GM21576 (cell line): ENCODE measurements around the gene ATP6V0A4.
"Not testable (repeated sequence)": the region's sequence is repeated elsewhere in the genome, so short reads cannot be mapped to it uniquely, and the experiment has no call there.

Experiments used
- ATAC-seq: cut with Tn5 transposase; IDR thresholded peaks from one replicate; pipeline ENCODE4 v1.9.1; 2021; ENCODE audit warnings: mild to moderate bottlenecking, moderate library complexity; ENCODE audit not compliant: unreplicated experiment

Gene ATP6V0A4

DNA sequence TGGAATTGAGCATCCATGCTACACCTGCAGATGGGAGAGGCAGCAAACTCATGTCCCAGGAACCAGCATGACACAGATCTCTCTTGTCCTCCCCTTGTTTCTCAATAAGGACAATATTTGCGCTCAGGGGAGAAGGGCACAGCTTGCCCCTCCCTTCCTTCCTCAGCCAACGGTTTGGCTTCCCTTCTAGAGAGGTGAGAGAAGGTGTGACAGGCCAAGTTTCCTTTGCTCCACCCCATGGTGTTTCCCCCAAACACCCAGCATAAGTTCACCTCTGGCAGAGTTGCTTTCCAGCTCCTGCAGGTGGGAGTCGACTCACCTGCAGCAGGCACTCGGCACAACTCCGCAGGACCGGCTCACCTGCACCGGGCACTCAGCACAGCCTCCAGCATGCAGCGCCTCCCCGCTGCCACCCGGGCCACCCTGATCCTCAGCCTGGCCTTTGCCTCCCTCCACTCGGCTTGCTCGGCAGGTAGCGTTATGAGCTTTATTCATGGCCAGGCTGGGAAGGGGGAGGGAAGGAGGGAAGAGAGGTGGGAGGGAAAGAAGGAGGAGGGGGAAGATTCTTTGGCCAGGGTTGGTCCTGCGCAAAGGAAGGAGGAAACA, at the start of gene ATP6V0A4, which contains the start of gene TMEM213:
Gene ATP6V0A4 (minus strand): TSS at position 482 of the 606 bp plus-strand sequence. CDS start 26,949 bp downstream, outside the sequence.
Gene TMEM213 (plus strand): TSS at position 280 of the 606 bp plus-strand sequence. CDS start 111 bp downstream, at position 391.
- no peak for ATAC-seq

- ATAC-seq, result no peak
Measured at GRCh38 chr7:138845711-138846110, 47.7 kb upstream of the ATP6V0A4 start.

GRCh38 chr7:138843632-138844580, 45.9 kb upstream of the ATP6V0A4 start:
- ATAC-seq, result no peak

DNA sequence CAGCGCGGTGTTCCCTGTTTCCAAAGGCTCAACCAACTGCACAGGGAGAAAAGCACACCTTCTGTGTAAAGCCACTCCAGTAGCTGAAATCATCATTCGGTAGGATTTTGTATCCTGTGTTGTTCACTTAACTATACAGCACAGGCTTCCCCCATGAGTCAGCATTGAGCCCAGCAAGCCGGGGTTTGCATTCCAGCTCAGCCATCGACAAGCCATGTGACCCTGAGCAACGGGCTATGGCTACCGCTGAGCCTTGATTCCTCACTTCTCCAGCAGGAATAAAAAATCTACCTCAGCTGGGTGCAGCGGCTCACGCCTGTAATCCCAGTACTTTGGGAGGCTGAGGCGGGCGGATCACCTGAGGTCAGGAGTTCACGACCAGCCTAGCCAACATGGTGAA, 44.1 kb upstream of the ATP6V0A4 start:
- no peak for ATAC-seq

DNA sequence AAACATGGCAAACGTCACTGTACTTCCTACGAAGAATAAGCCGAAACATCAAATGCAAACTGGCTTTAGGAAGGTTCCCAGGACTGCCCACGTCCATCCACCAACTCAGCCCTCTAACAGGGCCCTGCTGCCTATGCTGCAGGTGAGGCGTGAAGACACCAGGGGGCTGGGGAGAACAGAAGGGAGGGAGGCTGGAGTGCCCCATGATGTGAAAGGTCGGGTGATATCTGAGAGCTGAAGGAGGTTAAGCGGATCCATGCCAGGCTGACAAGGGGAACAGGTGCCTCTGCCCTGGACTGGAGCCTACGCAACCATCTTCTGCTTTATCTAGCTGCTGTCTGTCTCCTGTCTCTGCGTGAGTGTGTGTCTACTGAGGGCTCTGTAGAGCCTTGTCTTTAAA, 40.2 kb upstream of the ATP6V0A4 start:
- ATAC-seq, result no peak

- ATAC-seq, result no peak
Measured at GRCh38 chr7:138837627-138838026, 39.6 kb upstream of the ATP6V0A4 start.

DNA sequence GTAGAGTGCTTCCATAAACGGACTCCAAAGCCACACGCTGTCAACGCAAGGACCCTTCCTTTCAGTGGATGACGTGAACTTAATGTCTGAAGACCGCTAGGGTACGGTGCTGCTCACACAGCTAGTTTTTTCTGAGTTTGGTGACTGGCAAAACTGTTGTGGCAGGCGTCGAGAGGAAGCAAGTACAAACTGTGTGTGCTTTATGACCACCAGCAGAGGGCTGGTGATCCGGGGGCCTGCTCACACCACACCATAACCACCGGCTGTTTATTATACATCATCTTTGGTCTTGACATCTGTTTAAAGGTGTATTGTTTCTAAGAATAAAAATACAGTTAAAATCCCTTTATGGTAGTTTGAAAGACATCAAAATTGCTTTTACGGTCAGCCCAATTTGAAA, 37.1 kb upstream of the ATP6V0A4 start:
- ATAC-seq, result no peak

DNA sequence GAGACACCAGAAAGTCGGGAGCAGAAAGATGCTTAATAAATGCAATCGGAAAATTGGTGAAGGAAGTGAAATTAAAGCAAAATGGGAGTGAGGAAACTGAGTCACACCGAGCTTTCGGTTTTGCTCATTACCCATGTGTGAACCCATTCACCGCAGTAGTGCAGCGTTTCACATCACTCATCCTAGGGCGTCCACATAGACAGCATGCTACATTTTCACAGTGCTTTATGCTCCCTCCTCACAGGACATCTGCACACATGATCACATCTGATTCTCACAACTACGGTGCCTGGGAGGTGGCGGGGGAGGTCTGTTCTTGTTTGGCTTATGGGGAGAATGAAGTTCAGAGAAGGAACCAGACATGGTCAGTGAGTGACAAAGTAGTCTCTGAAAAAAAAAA, 36.6 kb upstream of the ATP6V0A4 start:
- no peak for ATAC-seq

DNA sequence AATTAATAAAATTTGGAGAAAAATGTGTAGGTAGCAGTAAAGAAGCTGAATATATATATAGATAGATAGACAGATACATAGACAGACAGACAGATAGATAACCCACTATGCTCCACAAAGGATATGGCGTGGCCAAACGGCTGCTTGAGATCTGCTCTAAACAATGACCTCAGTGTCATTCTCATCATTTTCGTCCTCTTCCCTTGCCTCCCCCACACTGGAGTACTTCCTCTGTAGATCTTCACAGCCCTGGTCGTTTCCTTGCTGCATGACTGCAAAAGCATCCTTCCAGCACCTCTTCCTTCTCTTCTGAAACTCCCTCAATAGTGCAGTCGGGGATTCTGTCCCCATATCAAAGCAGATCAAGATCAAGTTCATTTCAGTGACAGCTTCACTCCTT, 35.6 kb upstream of the ATP6V0A4 start:
- ATAC-seq, result no peak

- ATAC-seq, result no peak
Measured at GRCh38 chr7:138832966-138833365, 35.0 kb upstream of the ATP6V0A4 start.

DNA sequence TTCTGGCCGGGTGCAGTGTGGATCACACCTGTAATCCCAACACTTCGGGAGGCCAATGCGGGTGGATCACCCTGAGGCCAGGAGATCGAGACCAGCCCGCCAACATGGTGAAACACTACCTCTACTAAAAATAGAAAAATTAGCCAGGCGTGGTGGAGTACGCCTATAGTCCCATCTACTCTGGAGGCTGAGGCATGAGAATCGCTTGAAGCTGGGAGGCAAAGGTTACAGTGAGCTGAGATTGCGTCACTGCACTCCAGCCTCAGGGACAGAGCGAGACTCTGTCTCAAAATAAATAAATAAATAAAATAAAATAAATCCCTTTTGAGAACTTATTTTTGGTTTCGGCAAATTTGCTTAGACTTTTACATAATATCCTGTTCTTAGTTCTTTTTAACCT, 31.3 kb upstream of the ATP6V0A4 start:
- no peak for ATAC-seq

DNA sequence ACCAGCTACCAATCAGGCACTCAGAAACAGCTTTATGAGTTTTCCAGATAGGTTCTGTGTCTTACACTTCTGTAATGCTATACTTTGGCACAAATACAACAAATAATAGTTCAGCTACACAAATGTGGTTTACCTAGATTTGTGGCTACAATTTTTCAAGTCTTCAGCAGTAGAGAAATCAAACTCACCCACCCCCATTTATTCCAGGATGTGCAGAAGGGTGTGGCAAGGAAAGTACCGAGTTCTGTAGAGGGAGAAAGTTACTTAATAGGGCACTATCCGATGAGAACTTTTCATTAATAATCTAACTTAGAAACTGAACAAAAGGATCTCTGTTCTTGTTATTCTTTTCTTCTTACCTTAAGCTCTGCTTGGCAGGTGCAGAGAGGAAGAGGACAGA, 30.3 kb upstream of the ATP6V0A4 start:
- ATAC-seq, result no peak

- no peak for ATAC-seq
Measured at GRCh38 chr7:138825049-138825721, 27.2 kb upstream of the ATP6V0A4 start.

DNA sequence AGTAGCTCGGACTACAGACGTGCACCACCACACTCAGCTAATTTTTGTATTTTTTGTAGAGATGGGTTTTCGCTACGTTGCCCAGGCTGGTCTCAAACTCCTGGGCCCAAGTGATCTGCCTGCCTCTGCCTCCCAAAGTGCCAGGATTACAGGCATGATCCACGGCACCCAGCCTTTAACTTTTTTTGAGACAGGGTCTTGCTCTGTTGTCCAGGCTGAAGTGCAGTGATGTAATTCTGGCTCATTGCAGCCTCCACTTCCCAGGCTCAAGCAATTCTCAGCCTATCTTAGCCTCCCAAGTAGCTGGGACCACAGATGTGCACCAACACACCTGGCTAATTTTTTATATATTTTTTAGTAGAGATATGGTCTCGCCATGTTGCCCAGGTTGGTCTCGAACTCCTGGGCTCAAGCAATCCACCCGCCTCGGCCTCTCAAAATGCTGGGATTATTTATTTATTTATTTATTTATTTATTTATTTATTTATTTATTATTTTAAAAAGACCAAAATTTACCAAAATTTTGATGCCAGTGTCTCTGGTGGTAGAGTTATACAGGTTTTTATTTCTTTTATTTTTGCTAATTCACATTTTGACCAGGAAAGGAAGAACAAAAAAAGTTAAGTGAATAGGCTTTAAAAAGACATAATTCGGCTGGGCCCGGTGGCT, 25.0 kb upstream of the ATP6V0A4 start:
- ATAC-seq, result no peak

DNA sequence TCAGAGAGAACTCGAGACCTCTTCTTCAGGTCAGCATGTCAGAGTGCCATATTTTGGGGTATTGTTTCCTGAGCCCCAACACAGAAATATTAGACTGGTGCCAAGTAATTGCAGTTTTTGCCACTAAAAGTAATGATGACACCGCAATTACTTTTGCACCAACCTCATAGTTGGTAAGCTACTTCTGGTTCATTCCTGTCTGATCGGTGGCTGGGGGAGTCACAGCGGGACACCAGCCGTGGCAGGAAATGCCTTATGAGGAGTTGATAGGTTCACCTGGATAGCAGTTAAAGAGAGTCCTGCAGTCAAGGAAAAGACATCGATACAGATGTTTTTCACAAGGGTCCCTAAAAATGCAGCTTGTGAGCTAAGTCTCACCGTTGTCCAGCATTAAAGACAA, 23.9 kb upstream of the ATP6V0A4 start:
- ATAC-seq, result no peak

DNA sequence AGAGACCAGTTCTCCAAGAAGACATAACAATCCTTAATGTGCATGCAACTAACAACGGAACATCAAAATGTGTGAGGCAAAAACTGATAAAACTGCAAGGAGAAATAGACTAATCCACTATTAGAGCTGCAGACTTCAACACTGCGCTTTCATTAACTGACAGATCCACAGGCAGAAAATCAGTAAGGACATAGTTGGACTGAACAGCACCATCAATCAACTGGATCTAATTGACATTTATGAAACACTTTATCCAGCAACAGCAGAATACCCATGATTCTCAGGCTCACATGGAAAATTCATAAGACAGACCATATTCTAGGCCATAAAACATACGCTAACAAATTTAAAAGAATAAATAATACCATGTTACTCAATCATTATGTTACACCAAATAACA, 21.6 kb upstream of the ATP6V0A4 start:
- ATAC-seq, result no peak

DNA sequence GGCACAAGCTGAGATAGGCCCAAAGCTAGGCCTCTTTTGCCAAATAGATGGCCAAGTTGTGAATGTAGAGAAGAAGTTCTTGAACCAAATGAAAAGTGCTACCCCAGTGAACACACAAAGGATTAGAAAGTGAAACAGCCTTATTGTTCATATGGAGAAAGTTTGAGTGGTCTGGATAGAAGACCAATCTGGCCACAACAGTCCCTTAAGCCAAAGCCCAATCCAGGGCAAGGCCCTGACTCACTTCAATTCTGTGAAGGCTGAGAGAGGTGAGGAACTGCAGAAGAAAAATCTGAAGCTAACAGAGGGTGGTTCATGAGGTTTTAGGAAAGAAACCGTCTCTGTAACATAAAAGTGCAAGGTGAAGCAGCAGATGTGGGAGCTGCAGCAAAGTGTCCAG, 18.7 kb upstream of the ATP6V0A4 start:
- no peak for ATAC-seq

DNA sequence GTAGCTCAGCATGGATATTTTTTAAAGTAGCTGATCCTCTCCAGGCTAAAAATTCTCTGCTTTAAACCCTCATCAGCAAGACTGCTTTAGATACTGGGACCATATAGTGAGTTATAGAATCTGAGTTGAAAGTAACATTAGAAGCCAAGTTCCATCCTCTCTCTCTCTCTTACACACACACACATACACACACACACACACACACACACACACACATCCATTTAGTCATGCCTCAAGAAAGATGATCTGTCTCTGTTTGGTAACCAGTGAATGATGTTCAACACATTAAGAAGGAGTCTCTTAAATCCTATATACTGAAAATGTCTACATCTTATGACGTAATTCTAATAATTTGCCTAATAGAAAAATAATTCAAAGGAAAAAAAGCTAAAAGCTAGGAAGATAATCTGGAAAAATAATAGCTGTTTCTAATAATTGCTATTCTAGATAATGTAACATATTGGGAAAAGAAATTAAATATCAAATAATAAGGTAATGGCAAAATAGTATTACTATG, 16.9 kb upstream of the ATP6V0A4 start:
- ATAC-seq, result no peak

GRCh38 chr7:138813945-138814344, 15.9 kb upstream of the ATP6V0A4 start:
- no peak for ATAC-seq

GRCh38 chr7:138811327-138811726, 13.3 kb upstream of the ATP6V0A4 start:
- ATAC-seq, result not testable (repeated sequence)

DNA sequence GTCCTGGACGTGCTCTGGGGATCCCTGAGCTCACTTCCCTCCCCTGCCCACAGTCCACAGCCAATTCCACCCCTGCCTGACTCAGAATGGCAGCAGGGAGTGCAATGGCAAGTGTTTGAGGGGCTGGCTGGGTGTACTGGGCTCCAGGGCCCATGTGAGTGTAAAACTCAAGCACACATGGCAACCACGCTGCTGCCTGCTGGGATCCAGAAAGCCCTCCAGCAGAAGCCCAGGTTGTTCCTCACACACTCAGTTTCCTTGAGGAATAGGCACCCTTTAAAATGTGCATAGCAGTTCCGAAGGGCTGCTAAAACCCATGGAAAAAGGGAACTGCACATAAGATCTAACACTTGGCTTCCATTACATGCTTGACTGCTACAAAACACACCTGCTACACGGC, 11.3 kb upstream of the ATP6V0A4 start:
- ATAC-seq, result no peak
